GDM1 (cell line): Measurements from ENCODE around the gene PHF12.
A peak's percentile ranks its signal among the peaks of the same experiment; 100 is the strongest.
"Not testable (repeated sequence)": the region's sequence is repeated elsewhere in the genome, so short reads cannot be mapped to it uniquely, and the experiment has no call there.

Experiments used
- DNase-seq: peaks from one replicate; lab custom pipeline; 2025; lab: John Stamatoyannopoulos, UW

The PHF12 gene

DNA sequence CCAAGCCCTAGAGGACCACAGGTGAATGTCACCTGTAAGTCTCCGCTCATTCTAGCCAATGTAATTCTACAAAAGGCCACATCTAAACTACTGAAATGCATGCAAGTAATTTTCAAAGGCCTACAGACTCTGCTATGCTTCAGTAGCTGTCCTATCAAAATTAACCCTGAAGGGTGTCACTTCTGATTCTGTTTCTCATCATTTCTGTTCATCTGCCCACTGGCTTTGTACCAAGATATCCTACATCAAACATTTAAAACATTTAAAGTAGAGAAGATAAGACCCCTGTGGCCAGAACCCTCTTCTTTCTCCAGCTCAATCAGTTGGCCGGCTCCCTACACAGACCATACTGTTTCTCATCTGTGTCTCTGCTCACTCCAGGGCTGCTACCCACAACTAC is 21.5 kb downstream of the PHF12 start:
- no peak for DNase-seq

DNA sequence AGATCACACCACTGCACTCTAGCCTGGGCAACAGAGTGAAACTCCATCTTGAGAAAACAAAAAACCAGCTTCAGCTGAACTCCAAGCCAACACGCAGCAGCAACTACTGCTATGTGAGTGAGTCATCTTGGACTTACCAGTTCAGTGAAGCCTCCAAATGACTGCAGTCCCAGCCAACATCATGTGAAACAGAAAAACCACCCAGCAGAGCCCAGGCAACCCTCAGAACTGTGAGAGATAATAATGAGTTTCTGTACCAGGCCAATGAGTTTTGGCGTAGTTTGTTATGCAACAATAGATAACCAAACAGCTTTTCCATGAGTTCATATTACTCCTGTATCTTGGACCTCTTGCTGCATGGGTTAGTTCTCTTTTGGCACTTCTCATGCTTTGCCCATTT is 23.3 kb downstream of the PHF12 start:
- no peak for DNase-seq

DNA sequence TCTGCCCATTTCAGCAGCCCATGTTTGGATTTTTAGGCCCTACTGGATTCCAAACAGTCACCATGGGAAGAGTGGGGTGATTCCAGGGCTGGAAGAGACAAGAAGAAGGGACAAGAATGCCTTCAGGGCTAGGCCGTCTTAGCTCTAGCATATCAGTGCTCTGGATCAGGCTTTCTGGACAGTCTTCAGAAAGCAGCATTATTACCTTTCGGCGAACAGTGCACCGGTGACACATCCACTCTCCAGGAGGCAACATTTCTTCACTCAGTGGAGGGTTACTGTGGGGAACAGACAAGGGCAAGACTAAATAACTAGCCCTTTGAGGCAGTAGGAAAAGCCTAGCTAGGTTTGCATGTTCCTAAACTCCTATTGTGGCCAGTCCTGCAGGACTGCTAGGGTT is 24.5 kb downstream of the PHF12 start:
- no peak for DNase-seq

DNA sequence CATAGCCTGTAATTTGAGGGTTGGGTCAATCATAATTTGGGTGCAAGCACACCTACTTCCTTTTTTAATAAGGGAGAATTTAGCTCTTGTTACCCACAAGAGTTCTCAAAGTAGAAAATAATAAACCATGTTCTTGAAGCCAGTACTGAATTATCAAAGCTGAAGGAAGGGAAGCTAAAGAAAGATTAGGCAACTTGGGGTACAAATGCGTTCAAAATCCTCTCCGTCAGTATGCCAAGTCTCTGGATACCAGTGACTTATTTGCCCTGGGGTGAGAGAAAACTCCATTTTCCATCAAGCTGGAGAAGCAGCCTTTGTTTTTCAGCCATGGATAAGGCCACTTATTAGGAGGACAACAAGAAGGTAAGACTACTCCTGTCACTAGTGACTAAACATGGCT is 25.0 kb downstream of the PHF12 start:
- no peak for DNase-seq

DNA sequence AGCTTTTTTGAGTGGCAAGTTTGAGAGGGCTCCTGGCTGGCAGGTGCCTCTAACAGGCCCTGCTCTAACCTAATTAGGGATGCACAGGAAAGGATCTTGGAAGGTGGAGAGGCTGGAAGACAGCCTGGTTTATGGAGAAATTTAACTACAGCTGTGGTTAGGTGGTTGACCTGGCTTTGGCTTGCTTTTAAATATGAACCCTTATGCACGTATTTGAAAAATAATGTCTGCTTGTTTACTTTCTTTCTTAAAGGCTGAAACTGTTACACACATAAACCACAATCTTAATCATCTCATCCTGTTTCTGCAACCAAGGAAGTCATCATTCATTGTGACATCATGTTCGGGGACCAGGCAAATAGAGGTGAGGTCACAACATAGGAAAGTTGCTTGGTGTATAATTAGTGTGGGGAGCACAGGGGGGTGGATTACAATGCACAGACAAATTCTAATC is 25.4 kb downstream of the PHF12 start:
- peak; percentile 22 for DNase-seq

DNA sequence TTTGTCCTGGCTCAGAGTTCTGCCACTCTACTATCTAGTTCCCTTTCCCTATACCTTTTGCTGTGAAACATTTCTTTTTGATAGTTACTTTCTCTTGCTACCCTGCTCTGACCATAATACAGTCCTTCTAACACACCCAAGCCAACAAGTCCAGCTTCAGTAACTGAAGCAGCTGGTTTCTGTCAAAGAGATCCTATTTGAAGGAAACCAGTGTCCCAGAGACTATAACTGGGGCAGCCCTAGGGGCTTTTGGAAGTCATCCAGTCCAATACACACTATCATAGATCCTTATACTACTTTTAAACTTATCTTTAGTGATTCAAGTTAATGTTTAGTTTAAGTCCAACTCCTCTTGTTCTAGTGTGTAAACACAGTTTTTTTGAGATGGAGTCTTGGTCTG is 31.1 kb downstream of the PHF12 start:
- no peak for DNase-seq

DNA sequence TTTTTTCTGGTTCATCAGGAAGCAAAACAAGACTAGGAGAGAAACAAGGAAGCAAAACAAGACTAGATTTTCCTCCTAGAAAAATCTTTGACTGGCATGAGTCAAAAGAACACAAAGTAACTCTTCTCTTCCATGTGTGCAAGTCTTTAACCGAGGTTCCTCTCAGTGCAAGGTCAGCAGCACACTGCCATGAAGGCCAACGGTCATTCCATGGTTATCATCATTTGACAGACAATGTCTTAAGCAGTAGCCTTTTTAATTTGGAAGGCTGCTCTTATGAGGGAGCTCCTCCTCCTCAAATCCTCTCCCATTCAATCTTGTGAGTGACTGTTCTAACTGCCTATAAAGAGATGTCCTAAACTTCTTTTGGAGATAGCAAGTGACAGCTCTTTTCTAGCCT is 33.0 kb downstream of the PHF12 start:
- DNase-seq, result no peak

DNA sequence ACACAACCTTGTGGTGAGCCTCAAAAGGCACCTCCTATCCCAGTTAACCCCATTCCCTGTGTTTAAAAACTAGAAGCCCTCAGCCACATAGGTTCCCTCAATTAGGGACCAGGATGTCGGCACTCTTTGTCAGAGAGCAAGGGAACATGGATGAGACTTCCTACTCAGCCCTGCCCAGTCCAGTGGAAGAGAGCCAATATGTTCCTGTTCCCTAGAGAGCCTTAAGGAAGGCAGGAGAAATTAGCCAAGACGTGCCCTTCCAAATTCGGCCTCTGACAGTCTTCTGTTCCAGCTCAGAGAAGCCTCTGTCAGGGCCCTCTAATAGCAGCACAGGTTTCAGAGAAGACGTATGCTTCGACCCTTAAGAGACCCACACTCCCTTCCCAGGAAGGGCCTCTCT is 33.9 kb downstream of the PHF12 start:
- no peak for DNase-seq

DNA sequence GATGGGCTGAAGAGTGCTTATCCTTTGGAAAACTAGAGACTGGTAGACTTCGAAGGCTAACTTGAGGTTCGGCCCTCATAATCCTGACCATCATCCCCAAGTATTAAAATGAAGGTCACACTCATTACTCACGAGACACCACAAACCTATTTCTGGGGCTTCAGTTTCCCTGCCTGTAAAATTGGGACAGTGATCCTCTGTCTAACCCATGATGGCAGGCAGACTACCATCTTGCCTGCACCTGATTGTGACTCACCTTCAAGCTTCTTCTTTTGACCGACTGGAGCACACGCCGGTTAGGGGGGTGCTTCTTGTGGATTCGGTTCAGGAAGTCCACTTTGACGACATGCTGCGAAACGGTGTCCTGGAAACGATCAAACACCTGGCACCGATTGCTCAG is 34.3 kb downstream of the PHF12 start:
- no peak for DNase-seq

DNA sequence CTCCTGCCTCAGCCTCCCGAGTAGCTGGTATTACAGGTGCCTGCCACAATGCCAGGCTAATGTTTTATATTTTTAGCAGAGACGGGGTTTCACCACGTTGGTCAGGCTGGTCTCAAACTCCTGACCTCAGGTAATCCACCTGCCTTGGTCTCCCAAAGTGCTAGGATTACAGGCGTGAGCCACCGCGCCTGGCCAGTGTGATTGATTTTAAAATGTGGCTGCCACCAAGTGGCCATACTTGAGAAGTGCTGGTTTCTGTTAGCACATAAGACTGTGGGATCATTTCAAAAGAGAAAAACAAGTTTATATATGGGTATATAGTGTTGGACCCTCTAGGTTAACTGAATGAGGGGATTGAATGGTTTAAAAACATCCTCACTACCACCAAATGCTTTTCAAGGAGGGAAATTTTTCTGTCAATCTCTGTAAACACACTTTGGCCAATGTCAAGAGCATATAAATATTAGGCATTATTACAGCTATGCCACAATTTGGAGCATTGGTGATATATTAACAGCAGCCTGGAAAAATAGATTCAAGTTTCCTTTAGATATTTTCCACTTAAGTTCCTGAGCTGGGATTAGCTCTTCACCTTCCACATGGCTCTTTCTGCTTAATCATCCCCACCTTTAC is 34.9 kb downstream of the PHF12 start:
- DNase-seq, result peak; percentile 6

DNA sequence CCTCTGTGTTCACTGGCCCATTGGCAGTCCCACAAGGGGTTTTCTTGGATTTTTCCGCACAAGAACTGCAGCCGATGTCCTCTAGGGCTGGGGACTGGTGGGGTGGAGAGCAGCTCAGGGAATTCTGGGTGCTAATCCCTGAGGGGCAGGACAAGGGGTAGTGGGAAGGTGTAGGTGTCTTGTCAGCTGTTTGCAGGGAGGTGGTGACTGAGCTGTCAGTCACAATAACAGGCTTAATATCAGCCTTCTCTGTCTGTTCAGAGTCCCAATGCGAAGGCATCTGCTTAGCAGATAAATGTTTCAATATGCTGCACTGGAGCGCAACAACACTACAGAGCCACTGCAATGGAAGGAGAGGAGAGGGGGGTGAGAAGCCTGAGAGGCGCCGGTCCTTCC is 38.4 kb downstream of the PHF12 start:
- DNase-seq, result no peak

DNA sequence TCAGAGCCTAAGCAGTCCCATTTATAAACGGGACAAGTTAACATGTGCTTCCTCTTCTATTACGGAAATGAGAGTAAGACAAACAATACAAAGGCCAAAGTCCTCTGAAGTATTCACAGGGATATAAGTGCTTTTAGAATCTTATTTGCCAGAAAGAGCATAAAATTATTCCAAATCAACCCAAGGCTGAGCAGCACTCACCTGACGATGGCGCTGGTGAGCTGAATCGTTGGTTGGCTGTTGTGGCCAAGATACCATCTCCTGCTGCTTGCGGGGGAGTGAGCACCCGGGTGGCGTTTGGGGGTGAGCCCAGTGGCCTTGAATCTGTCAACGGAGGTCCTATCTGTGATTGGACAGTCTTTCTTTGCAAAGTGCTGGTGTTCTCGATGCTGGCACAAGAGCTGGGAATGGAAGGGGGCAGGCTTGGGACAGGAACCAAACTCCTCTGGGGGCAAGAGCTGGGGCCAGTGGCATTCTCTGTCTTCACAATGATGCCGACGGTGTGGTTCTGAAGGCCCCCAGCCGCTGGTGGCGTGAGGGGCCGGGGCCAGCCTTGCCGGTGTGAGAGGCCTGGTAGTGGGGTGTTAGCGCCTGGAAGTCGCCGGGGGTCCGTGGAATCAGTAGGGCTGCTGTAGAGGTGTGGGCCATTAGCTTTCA is 38.9 kb downstream of the PHF12 start:
- DNase-seq, result no peak

DNA sequence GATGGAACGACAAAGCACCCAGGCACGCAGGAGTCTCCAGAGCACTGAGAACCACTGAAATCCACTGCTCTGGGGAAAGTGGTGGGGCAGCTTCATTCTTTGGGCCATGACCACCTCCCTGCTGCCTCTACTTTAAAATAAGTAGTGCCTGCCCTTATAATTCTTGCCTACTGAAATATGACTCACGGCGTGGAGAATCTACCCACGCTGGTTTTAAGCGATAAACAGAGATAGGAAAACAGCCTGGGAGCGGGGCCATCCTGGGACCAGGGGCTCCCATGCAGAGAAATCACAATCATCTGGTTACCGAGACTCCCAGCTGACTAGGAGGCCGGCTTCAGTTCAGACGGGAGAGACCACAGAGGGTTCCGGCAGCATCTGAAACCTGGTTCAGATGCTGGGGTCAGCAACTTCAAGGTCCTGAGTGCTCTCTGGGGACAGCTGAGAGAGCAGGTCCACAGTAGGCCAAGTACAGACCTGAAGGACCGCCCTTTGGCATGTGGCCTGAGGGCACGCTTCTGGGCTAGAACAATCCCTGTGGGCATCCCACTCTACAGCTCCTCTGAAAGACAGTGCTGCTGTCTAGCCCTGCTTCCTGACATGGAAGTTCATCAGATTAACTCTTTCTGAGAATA is 39.8 kb downstream of the PHF12 start:
- no peak for DNase-seq

DNA sequence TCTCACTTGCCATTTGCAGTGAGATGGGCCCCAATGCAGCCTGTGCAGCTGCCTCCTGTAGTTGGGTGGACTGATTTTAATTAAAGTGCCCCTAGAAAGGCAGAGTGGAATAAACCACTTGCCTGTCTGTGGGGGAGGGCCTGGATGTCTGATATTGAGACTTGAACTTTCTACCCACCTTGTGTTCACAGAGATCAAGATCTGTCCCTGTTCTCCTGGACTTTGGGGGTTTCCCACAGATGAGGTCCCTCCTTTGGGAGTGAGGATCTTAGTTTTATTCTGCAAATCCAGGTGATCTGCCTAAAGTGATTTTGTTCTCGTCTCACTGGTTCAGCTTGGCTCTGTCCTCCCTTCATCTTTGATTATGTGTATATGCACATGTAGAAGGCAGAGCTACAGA is 40.8 kb downstream of the PHF12 start:
- no peak for DNase-seq

DNA sequence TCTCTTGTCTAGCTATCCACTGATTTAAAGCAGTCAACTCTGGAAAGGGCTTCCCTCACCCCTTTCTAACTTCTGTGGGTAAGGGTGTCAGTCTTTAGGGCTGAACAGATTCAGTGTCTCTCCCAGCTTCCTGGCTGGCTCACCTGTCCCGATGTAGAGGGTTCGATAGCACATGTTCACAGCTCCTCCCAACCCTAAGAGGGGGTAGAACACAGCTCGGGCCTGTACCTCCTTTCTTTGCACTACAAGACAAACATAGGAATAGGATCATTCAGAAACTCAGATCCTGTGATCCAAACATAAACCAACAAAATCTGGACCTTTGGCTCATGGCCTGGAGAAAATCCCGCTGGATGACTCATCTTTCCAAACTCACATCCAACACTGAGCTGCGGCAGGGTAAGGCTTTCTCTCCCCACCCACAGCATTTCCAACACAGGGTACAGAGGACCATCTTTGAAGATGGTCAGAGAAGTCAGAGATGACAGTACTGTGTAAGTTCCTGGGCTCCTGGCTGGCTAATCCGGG is 42.6 kb downstream of the PHF12 start:
- DNase-seq, result no peak

DNA sequence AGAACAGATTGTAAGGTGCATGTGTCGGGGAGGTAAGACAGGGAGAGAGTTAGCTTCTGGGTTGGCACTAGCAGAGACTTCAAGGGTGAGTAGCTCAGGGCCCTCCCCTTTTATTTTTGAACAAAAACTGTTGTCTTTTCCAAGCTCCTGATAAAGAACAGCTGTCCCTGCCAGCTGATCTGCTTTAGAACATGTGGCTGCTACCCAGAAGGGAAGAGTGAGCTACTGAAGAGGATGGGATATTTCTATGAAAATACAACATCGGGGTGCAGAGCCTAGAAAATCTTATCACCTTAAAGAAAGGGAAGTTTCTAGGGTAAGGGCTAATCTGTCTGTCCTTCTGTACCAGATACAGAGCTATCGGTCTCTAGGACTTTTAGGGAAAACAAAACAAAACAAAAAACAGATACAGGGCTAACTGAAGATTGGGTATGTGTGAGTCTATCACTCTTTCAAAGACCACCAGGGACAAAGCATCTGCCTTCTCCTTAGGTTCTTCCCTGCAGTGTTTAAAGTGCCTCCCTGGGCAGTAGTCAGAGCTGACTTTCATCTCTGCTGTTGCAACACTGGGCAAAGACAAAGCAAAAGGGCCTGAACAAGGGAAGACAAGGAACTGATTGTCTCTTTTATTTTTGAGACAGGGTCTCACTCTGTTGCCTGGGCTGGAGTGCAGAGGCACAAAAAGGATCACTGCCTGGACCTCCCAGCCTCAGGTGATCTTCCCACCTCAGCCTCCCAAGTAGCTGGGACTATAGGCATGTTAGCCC is 43.4 kb downstream of the PHF12 start:
- no peak for DNase-seq

DNA sequence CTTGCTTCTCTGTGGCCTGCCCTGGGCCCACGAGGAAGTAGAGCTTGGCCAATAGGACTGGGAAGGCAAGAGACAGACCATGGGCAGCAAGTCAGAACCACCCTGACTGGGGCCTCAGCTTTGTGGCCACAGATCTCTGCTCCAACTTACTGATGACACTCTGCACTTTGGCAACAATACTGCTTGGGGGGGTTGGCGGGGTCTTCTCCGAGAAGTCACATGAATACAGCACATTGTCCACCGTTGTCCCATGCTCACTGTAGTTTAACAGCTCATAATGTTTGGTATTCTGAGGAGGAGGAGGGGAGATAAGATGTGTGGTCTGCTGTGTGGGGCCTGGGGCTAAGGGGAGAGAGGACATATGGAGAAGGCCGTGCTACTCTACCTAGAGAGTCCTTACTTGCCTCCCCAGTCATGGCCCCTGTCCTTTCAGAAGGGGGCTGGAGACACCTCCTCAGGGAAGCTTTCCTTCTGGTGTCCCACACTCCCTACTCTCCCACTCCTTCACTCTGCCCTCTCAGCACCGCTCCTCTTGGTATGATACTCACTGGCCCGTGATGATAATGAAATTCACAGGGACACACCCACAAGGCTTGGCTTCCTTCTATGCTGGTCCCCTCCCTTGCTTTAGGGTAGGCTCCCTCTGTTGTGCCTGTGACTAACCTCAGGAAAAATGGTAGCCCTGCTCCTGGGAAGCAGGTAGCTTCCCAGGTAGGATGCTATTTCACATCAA is 44.4 kb downstream of the PHF12 start:
- no peak for DNase-seq

DNA sequence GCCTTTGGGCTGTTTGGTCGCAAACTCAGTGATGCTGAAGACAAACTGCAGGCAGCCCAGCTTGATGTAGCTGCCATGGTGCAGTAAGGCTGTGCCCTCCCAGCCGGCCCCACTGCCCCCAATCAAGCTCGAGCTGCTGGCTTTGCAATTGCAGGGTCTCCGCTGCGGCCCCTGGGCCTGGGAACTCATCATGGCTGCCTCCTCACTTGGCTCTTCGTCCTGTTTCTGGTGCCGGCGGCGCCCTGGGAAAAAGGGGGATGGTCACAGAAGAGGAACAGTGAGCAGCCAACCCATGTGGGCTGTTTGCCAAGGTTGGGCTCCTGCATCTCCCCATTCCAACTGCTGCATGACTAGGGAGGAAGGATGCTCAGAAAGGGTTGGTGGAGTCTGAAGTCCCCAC is 45.0 kb downstream of the PHF12 start:
- no peak for DNase-seq

DNA sequence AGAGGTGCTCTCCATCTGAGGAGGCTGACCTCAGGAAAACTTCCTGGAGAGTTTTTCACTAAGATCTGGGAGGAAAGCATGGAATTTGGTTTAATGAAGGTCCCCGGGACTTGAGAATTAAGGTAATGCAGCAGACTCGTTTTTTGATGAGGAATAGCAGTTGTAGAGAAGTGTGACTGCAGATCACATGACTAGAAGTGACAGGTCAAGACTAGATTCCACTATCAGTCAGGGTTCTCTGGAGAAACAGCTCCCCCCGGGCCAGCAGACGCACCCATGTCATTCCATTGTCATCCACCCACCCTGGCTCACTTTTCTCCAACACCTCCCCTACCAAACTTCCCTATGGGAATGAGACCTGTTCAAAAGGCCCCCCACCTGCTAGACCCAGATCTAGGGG is 46.5 kb downstream of the PHF12 start:
- no peak for DNase-seq

DNA sequence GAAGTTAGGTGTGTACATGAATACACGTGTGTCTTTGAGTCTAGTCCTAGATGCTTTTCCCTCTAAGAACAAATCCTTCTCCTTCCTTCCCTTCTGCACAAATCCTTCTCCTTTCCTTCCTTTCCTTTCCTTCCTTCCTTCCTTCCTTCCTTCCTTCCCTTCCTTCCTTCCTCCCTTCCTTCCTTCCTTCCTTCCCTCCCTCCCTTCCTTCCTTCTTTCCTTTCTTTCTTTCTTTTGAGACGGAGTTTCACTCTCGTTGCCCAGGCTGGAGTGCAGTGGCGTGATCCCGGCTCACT is 47.8 kb downstream of the PHF12 start:
- DNase-seq, result not testable (repeated sequence)

DNA sequence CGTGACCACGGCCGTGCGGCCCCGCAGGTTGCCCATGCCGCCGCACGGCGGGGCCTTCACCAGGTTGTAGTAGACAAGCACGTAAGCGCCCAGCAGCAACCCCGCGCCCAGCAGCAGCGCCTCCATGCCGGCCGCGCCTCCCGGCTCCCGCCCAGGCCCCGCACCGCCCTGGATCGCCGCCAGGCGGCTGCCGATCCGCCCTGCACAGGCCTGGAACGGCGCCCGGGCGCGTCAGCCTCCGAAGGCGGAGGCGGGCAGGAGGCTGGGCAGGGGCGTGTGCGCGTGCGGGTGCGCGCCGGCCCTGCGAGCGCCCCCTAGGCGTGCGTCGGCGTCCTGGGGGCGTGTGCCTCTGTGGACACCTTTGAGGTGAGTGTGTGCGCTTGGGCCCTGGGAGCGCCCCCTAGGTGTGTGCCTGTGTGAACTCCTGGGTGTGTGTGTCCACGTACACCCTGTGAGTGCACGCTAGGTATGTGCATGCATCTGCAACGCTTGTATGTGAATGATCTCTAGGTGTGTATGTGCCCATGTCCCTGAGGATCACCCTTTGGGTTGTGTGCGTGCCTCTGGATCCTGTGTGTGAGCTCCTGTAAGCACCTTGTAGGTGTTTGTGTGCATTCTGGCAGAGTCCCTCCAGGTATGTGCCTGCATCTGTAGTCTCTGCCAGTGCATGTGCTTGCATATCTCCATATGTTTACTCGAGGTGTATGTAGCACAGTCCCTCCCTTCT is 48.3 kb downstream of the PHF12 start, which contains the start of gene DHRS13:
DHRS13 (minus strand) TSS at position 261 of the 727 bp plus-strand sequence; CDS start at position 126, 135 bp downstream.
- peak; percentile 90 for DNase-seq
